GM21619 (cell line): ENCODE results near the gene POLR2L.

ENCODE experiments used
- ATAC-seq: cut with Tn5 transposase; IDR thresholded peaks from one replicate; pipeline ENCODE4 v1.9.1; 2021; ENCODE audit not compliant: unreplicated experiment

The POLR2L gene

GRCh38 chr11:855796-856195, 13.5 kb upstream of the POLR2L start:
- no peak for ATAC-seq

- no peak for ATAC-seq
These were observed 13.0 kb upstream of the POLR2L start for GRCh38 chr11:855330-855674.

- ATAC-seq, result no peak
These were observed 12.4 kb upstream of the POLR2L start for GRCh38 chr11:854601-855329.

- no peak for ATAC-seq
These were observed 11.5 kb upstream of the POLR2L start for GRCh38 chr11:853682-854448.

GRCh38 chr11:852762-853161, 10.4 kb upstream of the POLR2L start:
- ATAC-seq, result no peak

GRCh38 chr11:850775-851763, 8.7 kb upstream of the POLR2L start:
- no peak for ATAC-seq

GRCh38 chr11:849951-850774, 7.8 kb upstream of the POLR2L start:
- no peak for ATAC-seq

GRCh38 chr11:849104-849824, 6.9 kb upstream of the POLR2L start:
- ATAC-seq, result no peak

- ATAC-seq, result no peak
These were observed 6.1 kb upstream of the POLR2L start for GRCh38 chr11:848380-848931.

- no peak for ATAC-seq
These were observed 5.5 kb upstream of the POLR2L start for GRCh38 chr11:847876-848275.

- no peak for ATAC-seq
These were observed 4.3 kb upstream of the POLR2L start for GRCh38 chr11:846496-847098.

GRCh38 chr11:845872-846495, 3.7 kb upstream of the POLR2L start:
- no peak for ATAC-seq

- ATAC-seq, result no peak
These were observed 2.6 kb upstream of the POLR2L start for GRCh38 chr11:844693-845644.

- no peak for ATAC-seq
These were observed 1.7 kb upstream of the POLR2L start for GRCh38 chr11:843818-844692.

GRCh38 chr11:843086-843734, 881 bp upstream of the POLR2L start:
- peak; percentile 11 for ATAC-seq

GRCh38 chr11:841981-842369, 354 bp downstream of the POLR2L start:
- ATAC-seq, result no peak
